ENCODE data around the gene CELF4. TPM values are rescaled to one million over a fixed set of nuclear protein-coding genes. Genes with fewer than 3 reads are reported as not detected.

CELF4 gene
- total and polyA plus RNA-seq, 10 of the 15 experiments (the other 5 are each of a cell fraction or from before 2014, with no cell fraction given) = 0.03 to 0.32 TPM; not detected in 8

DNA sequence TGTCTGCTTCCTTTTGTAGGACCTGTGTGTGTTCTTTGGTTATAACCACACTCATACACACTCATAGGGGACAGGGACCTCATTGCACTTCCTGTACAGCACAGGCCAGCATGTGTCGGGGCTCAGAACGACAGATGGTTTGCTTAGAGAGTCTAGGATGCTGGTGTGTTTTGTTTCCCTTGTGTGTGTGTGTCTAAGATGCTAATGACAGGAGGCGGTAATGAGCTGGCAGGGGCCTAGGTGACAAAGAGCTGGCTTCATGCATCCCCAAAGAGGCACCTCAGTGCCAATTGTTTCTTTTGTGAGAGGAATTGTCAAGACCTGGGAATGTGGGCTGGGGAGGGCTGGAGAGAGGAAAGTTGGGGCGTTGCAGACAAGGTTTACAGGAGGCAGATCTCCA lies 66.6 kb downstream of the CELF4 start:
- no peak overlapping the region for H3K4me3 ChIP-seq
- no peak overlapping the region for H3K9ac ChIP-seq (ENCODE audit: control insufficient read depth, insufficient read depth, low read length)
- no peak overlapping the region for H3K27ac ChIP-seq (ENCODE audit: control insufficient read depth, insufficient read depth)
- no TSS peak for BruUV-seq (replicated peaks)
- WGBS (ENCODE audit: insufficient coverage, insufficient replicate concordance, low lambda C conversion rate, missing lambda C conversion rate) = 18% methylated on average over 4 of the region's 4 CpGs
- H3K9me3 ChIP-seq (replicated peaks; ENCODE audit: control insufficient read depth, insufficient read depth, low read length) = no peaks in the 10 kb centered on the region
- H3K4me1 ChIP-seq (ENCODE audit: control insufficient read depth, insufficient read depth, low read length) = no peaks in the 10 kb centered on the region
- H3K27me3 ChIP-seq (replicated peaks in 1 of 2; ENCODE audit: control insufficient read depth in 2 of 2, insufficient read depth in 2 of 2, low read length in 1 of 2) = peaks cover 4 to 6% of the 10 kb centered on the region in 2 experiments; a peak in 3 of 4 replicates
- no peak for TF ChIP-seq NR2F1 (conservative IDR thresholded peaks at IDR 0.05)
- no peak for TF ChIP-seq RFX5 (IDR thresholded peaks at IDR 0.05; ENCODE audit: low read depth, low read length)
- no peak for FAIRE-seq
- RAD21 ChIA-PET (ENCODE audit: unreplicated experiment) = no interaction called here
- H3K79me2 ChIP-seq (ENCODE audit: control insufficient read depth, insufficient read depth, low read length) = no peaks in the 10 kb centered on the region
- intact Hi-C loops (cut with micrococcal nuclease; ENCODE audit: unreplicated experiment) = no loop called here
- H3K4me2 ChIP-seq (ENCODE audit: control insufficient read depth, insufficient read depth) = no peak overlapping the region
- no peak for ATAC-seq
- H3K36me3 ChIP-seq (ENCODE audit: control insufficient read depth in 2 of 2, insufficient read depth in 2 of 2, low read length in 1 of 2) = no peaks in the 10 kb centered on the region
- SMC1A ChIA-PET (ENCODE audit: uncharacterized antibody, unreplicated experiment) = no interaction called here
- H4K20me1 ChIP-seq (ENCODE audit: control insufficient read depth, insufficient read depth) = no peaks in the 10 kb centered on the region
- no peak for DNase-seq (ENCODE audit: low read depth, low spot score)
- in situ Hi-C loops (cut with MboI) = no loop called here
- H2AFZ ChIP-seq (ENCODE audit: control insufficient read depth, low read depth, low read length) = no peak overlapping the region
- CTCF ChIA-PET = no interaction called here
- POLR2A ChIA-PET = no interaction called here

GRCh38 chr18:37497853-37498518 lies 67.6 kb downstream of the CELF4 start:
- POLR2A ChIA-PET = no interaction called here

More at GRCh38 chr18:37497853-37498518, 67.6 kb downstream of the CELF4 start:
- intact Hi-C loops (cut with micrococcal nuclease; ENCODE audit: unreplicated experiment) (no loop called here), in situ Hi-C loops (cut with MboI) (no loop called here)
- Histone ChIP-seq H4K20me1 (ENCODE audit: control insufficient read depth, insufficient read depth) (no peaks in the 10 kb centered on the region), H3K36me3 (ENCODE audit: control insufficient read depth in 2 of 2, insufficient read depth in 2 of 2, low read length in 1 of 2) (no peaks in the 10 kb centered on the region), H2AFZ (ENCODE audit: control insufficient read depth, low read depth, low read length) (no peak overlapping the region), H3K4me3 (no peak overlapping the region), H3K79me2 (ENCODE audit: control insufficient read depth, insufficient read depth, low read length) (no peaks in the 10 kb centered on the region), H3K4me2 (ENCODE audit: control insufficient read depth, insufficient read depth) (no peak overlapping the region), H3K4me1 (ENCODE audit: control insufficient read depth, insufficient read depth, low read length) (no peaks in the 10 kb centered on the region), H3K9me3 (replicated peaks; ENCODE audit: control insufficient read depth, insufficient read depth, low read length) (no peaks in the 10 kb centered on the region), H3K27ac (ENCODE audit: control insufficient read depth, insufficient read depth) (no peak overlapping the region), H3K9ac (ENCODE audit: control insufficient read depth, insufficient read depth, low read length) (no peak overlapping the region), H3K27me3 (replicated peaks in 1 of 2; ENCODE audit: control insufficient read depth in 2 of 2, insufficient read depth in 2 of 2, low read length in 1 of 2) (peaks cover 4 to 6% of the 10 kb centered on the region in 2 experiments; a peak in 3 of 4 replicates)
- no peak for TF ChIP-seq MAX (IDR thresholded peaks at IDR 0.05; ENCODE audit: low read depth, low read length)
- ChIA-PET SMC1A (ENCODE audit: uncharacterized antibody, unreplicated experiment) (interaction anchor here (0.7 kb wide), 1 partner anchor 825 kb away, joined by 3 read pairs; no protein-coding TSS in a partner anchor), RAD21 (ENCODE audit: unreplicated experiment) (no interaction called here), CTCF (no interaction called here)
- WGBS (ENCODE audit: insufficient coverage, insufficient replicate concordance, low lambda C conversion rate, missing lambda C conversion rate) = 0% methylated on average over 1 of the region's 1 CpG
- ATAC-seq = no peak
- no peak for DNase-seq (ENCODE audit: low read depth, low spot score)
- no peak for FAIRE-seq
- no TSS peak for BruUV-seq (replicated peaks)

Measured in GM12878 (cell line).